Measurements from ENCODE around the gene TRAF2. TPM values are rescaled to one million over a fixed set of nuclear protein-coding genes. Genes with fewer than 3 reads are reported as not detected.

TRAF2 gene
- polyA plus RNA-seq, 4 donors, result 6.4 to 16.3 (median 13.3) TPM

GRCh38 chr9:136946228-136947027 is 60.1 kb downstream of the TRAF2 start:
- DNase-seq (ENCODE audit: low read depth in 4 of 4, low spot score in 3 of 4), result no peak

- DNase-seq (ENCODE audit: low read depth in 4 of 4, low spot score in 3 of 4), result no peak
Measured at GRCh38 chr9:136947028-136947891, 60.9 kb downstream of the TRAF2 start.

- DNase-seq (ENCODE audit: low read depth in 4 of 4, low spot score in 3 of 4), result no peak
Measured at GRCh38 chr9:136947955-136948510, 61.7 kb downstream of the TRAF2 start.

GRCh38 chr9:136949239-136949816 is 63.0 kb downstream of the TRAF2 start:
- no peak for DNase-seq (ENCODE audit: low read depth in 4 of 4, low spot score in 3 of 4)

- peak; percentile 75 to 90 (median 83) for DNase-seq (ENCODE audit: low read depth in 4 of 4, low spot score in 3 of 4)
Measured at GRCh38 chr9:136949817-136950655, 63.7 kb downstream of the TRAF2 start.

GRCh38 chr9:136950656-136951276 is 64.5 kb downstream of the TRAF2 start:
- no peak for DNase-seq (ENCODE audit: low read depth in 4 of 4, low spot score in 3 of 4)

- no peak for DNase-seq (ENCODE audit: low read depth in 4 of 4, low spot score in 3 of 4)
Measured at GRCh38 chr9:136951541-136952320, 65.4 kb downstream of the TRAF2 start, which contains the start of gene LCN12. TSS of gene LCN12 (plus strand) at chr9:136952273. CDS start at chr9:136952328, 55 bp downstream.

GRCh38 chr9:136952321-136952850 is 66.1 kb downstream of the TRAF2 start:
- no peak for DNase-seq (ENCODE audit: low read depth in 4 of 4, low spot score in 3 of 4)

GRCh38 chr9:136952876-136953770 is 66.8 kb downstream of the TRAF2 start:
- DNase-seq (ENCODE audit: low read depth in 4 of 4, low spot score in 3 of 4), result no peak

- no peak for DNase-seq (ENCODE audit: low read depth in 4 of 4, low spot score in 3 of 4)
Measured at GRCh38 chr9:136953771-136954269, 67.5 kb downstream of the TRAF2 start.

- no peak for DNase-seq (ENCODE audit: low read depth in 4 of 4, low spot score in 3 of 4)
Measured at GRCh38 chr9:136954270-136955083, 68.2 kb downstream of the TRAF2 start.

- no peak for DNase-seq (ENCODE audit: low read depth in 4 of 4, low spot score in 3 of 4)
Measured at GRCh38 chr9:136955202-136955942, 69.1 kb downstream of the TRAF2 start.

- no peak for DNase-seq (ENCODE audit: low read depth in 4 of 4, low spot score in 3 of 4)
Measured at GRCh38 chr9:136955943-136956335, 69.6 kb downstream of the TRAF2 start.

- no peak for DNase-seq (ENCODE audit: low read depth in 4 of 4, low spot score in 3 of 4)
Measured at GRCh38 chr9:136956604-136957003, 70.3 kb downstream of the TRAF2 start.

- no peak for DNase-seq (ENCODE audit: low read depth in 4 of 4, low spot score in 3 of 4)
Measured at GRCh38 chr9:136957461-136957860, 71.1 kb downstream of the TRAF2 start.

GRCh38 chr9:136957901-136958300 is 71.6 kb downstream of the TRAF2 start:
- no peak for DNase-seq (ENCODE audit: low read depth in 4 of 4, low spot score in 3 of 4)

All from left renal pelvis (tissue), 4 donors.